ENCODE results near the gene DNMBP. TPM values are rescaled to one million over a fixed set of nuclear protein-coding genes. Genes with fewer than 3 reads are reported as not detected.

The DNMBP gene
- total RNA-seq, 1 experiment from 2014 or later = 39.3 TPM

GRCh38 chr10:99995713-99996112 lies 14.0 kb downstream of the DNMBP start:
- Histone ChIP-seq H3K27ac (ENCODE audit: low read length) (no peak overlapping the region), H3K4me3 (ENCODE audit: low read depth in 2 of 2, low read length in 2 of 2) (no peak overlapping the region), H3K4me1 (ENCODE audit: control insufficient read depth, insufficient read depth, low read length) (peaks cover 42% of the 10 kb centered on the region), H3K36me3 (ENCODE audit: control insufficient read depth, insufficient read depth, low read length) (no peaks in the 10 kb centered on the region), H3K27me3 (ENCODE audit: control insufficient read depth, insufficient read depth, low read length) (no peaks in the 10 kb centered on the region), H3K9me3 (ENCODE audit: control insufficient read depth, insufficient read depth, low read depth, low read length) (no peaks in the 10 kb centered on the region)
- no peak for DNase-seq (ENCODE audit: low read depth, low spot score)
- intact Hi-C loops (cut with micrococcal nuclease; ENCODE audit: unreplicated experiment) = no loop called here
- BruUV-seq (replicated peaks) = no TSS peak
- in situ Hi-C loops (cut with HindIII; ENCODE audit: low pct_unique_long_range_greater_than_20kb, low sequenced_read_pairs) = no loop called here
- TF ChIP-seq TCF7L2 (IDR thresholded peaks at IDR 0.05; ENCODE audit: low read depth, low read length) (no peak), REST (IDR thresholded peaks at IDR 0.05; ENCODE audit: insufficient read depth in 1 of 2, low read depth in 2 of 2, low read length in 1 of 2) (no peak), POLR2AphosphoS5 (IDR thresholded peaks at IDR 0.05; ENCODE audit: low read depth, low read length) (no peak), CTCF (IDR thresholded peaks at IDR 0.05) (no peak), SIN3A (IDR thresholded peaks at IDR 0.05; ENCODE audit: borderline replicate concordance, insufficient read depth, low read depth, low read length) (no peak)
- no peak for ATAC-seq
- CTCF ChIA-PET = no interaction called here
- POLR2A ChIA-PET = no interaction called here

DNA sequence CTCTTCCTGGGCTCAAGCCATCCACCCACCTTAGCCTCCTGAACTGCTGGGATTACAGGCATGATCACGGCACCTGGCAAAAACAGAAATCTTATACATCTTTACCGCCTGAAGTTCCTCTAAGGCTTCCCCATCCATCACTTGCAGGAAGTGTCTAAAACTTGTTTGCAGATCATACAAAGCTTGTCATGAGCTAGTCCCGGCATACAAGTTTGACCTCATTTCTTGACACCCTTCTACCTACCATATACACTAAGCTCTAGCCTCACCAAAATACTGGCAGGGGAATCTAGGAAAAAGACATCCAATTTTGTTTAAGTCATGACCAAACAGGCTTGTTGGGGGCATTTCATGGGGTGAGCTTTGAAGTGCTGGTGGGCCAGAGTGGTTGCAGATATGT lies 14.5 kb downstream of the DNMBP start:
- ChIA-PET CTCF (no interaction called here), POLR2A (no interaction called here)
- Histone ChIP-seq H3K9me3 (ENCODE audit: control insufficient read depth, insufficient read depth, low read depth, low read length) (no peaks in the 10 kb centered on the region), H3K4me3 (ENCODE audit: low read depth in 2 of 2, low read length in 2 of 2) (no peak overlapping the region), H3K27me3 (ENCODE audit: control insufficient read depth, insufficient read depth, low read length) (no peaks in the 10 kb centered on the region), H3K4me1 (ENCODE audit: control insufficient read depth, insufficient read depth, low read length) (peaks cover 37% of the 10 kb centered on the region), H3K27ac (ENCODE audit: low read length) (no peak overlapping the region), H3K36me3 (ENCODE audit: control insufficient read depth, insufficient read depth, low read length) (no peaks in the 10 kb centered on the region)
- in situ Hi-C loops (cut with HindIII; ENCODE audit: low pct_unique_long_range_greater_than_20kb, low sequenced_read_pairs) = no loop called here
- ATAC-seq (no peak), DNase-seq (ENCODE audit: low read depth, low spot score) (no peak)
- intact Hi-C loops (cut with micrococcal nuclease; ENCODE audit: unreplicated experiment) = no loop called here
- no TSS peak for BruUV-seq (replicated peaks)
- TF ChIP-seq TCF7L2 (IDR thresholded peaks at IDR 0.05; ENCODE audit: low read depth, low read length) (no peak), SIN3A (IDR thresholded peaks at IDR 0.05; ENCODE audit: borderline replicate concordance, insufficient read depth, low read depth, low read length) (no peak), POLR2AphosphoS5 (IDR thresholded peaks at IDR 0.05; ENCODE audit: low read depth, low read length) (no peak), REST (IDR thresholded peaks at IDR 0.05; ENCODE audit: insufficient read depth in 1 of 2, low read depth in 2 of 2, low read length in 1 of 2) (no peak), CTCF (IDR thresholded peaks at IDR 0.05) (no peak)

Data from Panc1 (cell line).